ENCODE data around the gene SEMA6D.
A peak's percentile ranks its signal among the peaks of the same experiment; 100 is the strongest.

The SEMA6D gene

GRCh38 chr15:47707391-47707790 is 9.9 kb upstream of the SEMA6D start:
- no peak for TF ChIP-seq CTCF (IDR thresholded peaks at IDR 0.05; ENCODE audit: extremely low read depth, missing control alignments)
- DNase-seq (ENCODE audit: low spot score), result no peak

- no peak for DNase-seq (ENCODE audit: low spot score)
- no peak for TF ChIP-seq CTCF (IDR thresholded peaks at IDR 0.05; ENCODE audit: extremely low read depth, missing control alignments)
Observed at GRCh38 chr15:47708161-47708980, 8.9 kb upstream of the SEMA6D start.

DNA sequence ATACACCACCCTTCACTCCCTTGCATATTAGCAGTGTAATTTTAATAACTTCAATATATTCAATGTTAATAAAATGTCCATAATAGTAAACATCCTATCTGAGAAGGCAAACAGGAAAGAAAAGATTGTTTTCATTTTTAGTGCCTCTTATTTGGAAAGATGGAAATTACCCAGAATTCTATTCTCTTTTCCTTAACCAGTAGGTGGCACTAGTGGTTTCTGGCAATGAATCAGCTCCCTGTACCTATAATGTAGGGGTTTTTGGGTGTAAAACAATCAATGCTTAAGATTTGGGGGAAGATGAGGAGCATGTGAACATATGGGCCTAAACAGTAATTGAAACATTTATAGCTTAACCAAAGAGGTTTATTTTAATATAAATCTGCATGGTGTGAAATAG is 5.7 kb upstream of the SEMA6D start:
- peak; percentile 44 for DNase-seq (ENCODE audit: low spot score)

GRCh38 chr15:47715402-47715801 is 1.9 kb upstream of the SEMA6D start:
- no peak for DNase-seq (ENCODE audit: low spot score)
- TF ChIP-seq CTCF (IDR thresholded peaks at IDR 0.05; ENCODE audit: extremely low read depth, missing control alignments), result no peak

More for the DNA sequence above, 5.7 kb upstream of the SEMA6D start:
- no peak for TF ChIP-seq CTCF (IDR thresholded peaks at IDR 0.05; ENCODE audit: extremely low read depth, missing control alignments)

GRCh38 chr15:47715856-47716445 is 1.4 kb upstream of the SEMA6D start:
- DNase-seq (ENCODE audit: low spot score), result no peak
- TF ChIP-seq CTCF (IDR thresholded peaks at IDR 0.05; ENCODE audit: extremely low read depth, missing control alignments), result no peak

- TF ChIP-seq CTCF (IDR thresholded peaks at IDR 0.05; ENCODE audit: extremely low read depth, missing control alignments), result no peak
Observed at GRCh38 chr15:47716516-47716915, 789 bp upstream of the SEMA6D start.

More at GRCh38 chr15:47716516-47716915, 789 bp upstream of the SEMA6D start:
- DNase-seq (ENCODE audit: low spot score), result no peak
